ENCODE data around the gene SIKE1. TPM values are rescaled to one million over a fixed set of nuclear protein-coding genes. Genes with fewer than 3 reads are reported as not detected.
"Not testable (repeated sequence)": the region's sequence is repeated elsewhere in the genome, so short reads cannot be mapped to it uniquely, and the experiment has no call there.

The SIKE1 gene
- total RNA-seq, result 61.0 to 64.2 TPM (median 62.8 TPM) in 3 replicates

DNA sequence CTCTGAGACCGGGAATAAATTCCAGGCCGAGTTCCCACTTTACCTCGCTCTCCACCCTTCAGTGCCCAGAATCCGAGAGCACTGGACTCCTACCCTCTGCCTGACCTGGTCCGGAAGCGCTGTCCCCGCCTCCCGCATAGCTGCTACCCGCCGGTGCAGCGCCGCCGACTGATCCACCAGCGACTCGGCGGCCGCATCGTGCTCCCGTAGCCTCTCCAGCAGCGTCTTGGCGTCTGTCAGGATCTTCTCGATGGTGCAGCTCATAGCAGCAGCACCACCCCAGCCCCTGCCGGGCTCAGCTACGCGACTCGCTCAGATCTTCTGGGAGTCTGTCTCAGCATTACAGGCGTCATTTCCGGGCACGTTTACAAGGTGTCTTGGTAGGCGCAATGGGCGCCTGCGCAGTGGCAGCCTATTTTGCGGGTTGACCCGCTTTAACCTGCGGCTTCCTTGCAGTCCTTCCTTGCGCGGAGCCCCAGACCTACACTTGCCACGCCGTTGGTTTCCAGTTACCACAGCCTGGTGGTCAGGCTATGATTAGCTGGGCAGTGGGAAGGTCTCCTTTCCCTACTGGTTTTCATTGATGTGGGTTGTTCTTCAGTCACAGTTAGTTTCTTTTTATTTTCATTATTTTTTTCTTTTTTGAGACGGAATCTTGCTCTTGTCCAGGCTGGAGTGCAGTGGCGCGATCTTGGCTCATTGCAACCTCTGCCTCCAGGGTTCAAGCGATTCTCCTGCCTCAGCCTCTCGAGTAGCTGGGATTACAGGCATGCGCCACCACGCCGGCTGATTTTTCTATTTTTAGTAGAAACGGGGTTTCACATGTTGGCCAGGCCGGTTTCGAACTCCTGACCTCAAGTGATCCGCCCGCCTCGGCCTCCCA is at the start of gene SIKE1:
TSS of gene SIKE1 (minus strand) at position 342 of the 883 bp plus-strand sequence. CDS start at position 264, 78 bp downstream.
- DNase-seq (ENCODE audit: low spot score in 2 of 2, unreplicated experiment in 2 of 2), result peak; percentile 69 to 87
- peaks cover 22% of the 10 kb centered on the region for H3K4me1 Mint-ChIP-seq
- TF ChIP-seq, protein P1, sequence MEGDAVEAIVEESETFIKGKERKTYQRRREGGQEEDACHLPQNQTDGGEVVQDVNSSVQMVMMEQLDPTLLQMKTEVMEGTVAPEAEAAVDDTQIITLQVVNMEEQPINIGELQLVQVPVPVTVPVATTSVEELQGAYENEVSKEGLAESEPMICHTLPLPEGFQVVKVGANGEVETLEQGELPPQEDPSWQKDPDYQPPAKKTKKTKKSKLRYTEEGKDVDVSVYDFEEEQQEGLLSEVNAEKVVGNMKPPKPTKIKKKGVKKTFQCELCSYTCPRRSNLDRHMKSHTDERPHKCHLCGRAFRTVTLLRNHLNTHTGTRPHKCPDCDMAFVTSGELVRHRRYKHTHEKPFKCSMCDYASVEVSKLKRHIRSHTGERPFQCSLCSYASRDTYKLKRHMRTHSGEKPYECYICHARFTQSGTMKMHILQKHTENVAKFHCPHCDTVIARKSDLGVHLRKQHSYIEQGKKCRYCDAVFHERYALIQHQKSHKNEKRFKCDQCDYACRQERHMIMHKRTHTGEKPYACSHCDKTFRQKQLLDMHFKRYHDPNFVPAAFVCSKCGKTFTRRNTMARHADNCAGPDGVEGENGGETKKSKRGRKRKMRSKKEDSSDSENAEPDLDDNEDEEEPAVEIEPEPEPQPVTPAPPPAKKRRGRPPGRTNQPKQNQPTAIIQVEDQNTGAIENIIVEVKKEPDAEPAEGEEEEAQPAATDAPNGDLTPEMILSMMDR (IDR thresholded peaks at IDR 0.05; ENCODE audit: unreplicated experiment), result no peak
- H3K4me3 Mint-ChIP-seq, result peak within 1 kb of the TSS; percentile 100
- peaks cover 24% of the 10 kb centered on the region for H3K27me3 Mint-ChIP-seq (ENCODE audit: low read depth)
- peaks cover 5% of the 10 kb centered on the region for H3K36me3 Mint-ChIP-seq
- peak within 1 kb of the TSS; percentile 98 for H3K27ac Mint-ChIP-seq
- no peaks in the 10 kb centered on the region for H3K9me3 Mint-ChIP-seq

DNA sequence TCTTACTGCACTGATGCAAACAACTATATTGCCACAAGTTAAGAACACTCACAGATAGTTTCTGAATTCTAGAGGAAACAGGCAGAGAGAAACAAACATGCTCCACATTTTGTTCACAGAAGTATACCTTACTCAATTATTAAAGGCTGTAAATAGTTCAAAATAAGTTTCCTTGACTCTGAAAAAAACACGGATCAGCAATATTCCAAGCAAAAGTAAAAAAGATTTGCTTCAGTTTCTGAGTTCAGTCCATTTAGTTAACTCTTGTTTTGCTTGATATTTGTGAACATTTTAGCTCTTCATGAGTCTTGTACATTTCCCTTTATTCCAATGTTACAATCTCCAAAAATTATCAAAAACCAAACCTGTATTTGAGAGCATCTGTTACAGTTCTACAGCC is 49.6 kb upstream of the SIKE1 start:
- not testable (repeated sequence) for H3K27ac Mint-ChIP-seq, H3K4me1 Mint-ChIP-seq
- peaks cover 12% of the 10 kb centered on the region for H3K9me3 Mint-ChIP-seq

DNA sequence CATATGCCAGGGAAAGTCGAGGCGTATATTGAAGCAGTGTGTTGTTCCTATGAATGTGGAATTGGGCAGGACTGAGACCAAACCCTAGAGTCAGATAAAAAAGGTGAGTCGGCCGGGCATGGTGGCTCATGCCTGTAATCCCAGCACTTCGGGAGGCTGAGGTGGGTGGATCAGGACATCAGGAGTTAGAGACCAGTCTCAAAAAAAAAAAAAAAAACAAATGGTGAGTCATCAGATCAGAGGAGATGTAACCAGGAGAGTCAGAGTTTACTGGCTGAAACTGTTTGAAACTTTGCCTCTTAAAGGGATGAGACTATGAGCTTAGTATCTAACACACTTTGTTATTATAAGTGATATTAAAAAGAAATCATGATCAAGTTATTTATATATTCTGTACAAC is 47.8 kb upstream of the SIKE1 start:
- Mint-ChIP-seq H3K27me3 (ENCODE audit: low read depth) (peaks cover 5% of the 10 kb centered on the region), H3K36me3 (no peaks in the 10 kb centered on the region), H3K9me3 (peaks cover 26% of the 10 kb centered on the region), H3K4me1 (no peaks in the 10 kb centered on the region), H3K27ac (no peak overlapping the region), H3K4me3 (no peak overlapping the region)
- no peak for DNase-seq (ENCODE audit: low spot score in 2 of 2, unreplicated experiment in 2 of 2)
- TF ChIP-seq, protein P1 (IDR thresholded peaks at IDR 0.05; ENCODE audit: unreplicated experiment), result no peak

More for the DNA sequence above, 49.6 kb upstream of the SIKE1 start:
- H3K4me3 Mint-ChIP-seq; DNase-seq (ENCODE audit: low spot score in 2 of 2, unreplicated experiment in 2 of 2); H3K27me3 Mint-ChIP-seq (ENCODE audit: low read depth); H3K36me3 Mint-ChIP-seq: not testable (repeated sequence)

DNA sequence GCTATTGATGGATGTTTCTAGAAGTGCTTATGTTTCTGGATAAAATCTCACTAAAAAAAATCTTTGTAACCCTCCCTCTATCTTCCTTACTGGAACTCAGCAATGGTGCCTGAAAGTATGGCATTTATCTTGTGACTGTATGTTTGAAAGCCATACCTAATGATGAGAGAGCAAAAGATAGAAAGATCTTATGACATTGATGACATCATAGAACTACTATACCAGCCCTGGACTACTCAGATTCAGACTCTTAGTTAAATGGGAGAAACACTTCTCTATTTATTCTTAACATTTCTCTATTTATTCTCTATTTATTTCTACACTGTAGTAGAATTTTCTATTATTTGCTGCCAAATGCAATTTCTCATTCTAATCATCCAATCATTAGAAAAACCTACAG is 41.5 kb upstream of the SIKE1 start:
- Mint-ChIP-seq H3K36me3 (no peaks in the 10 kb centered on the region), H3K4me3 (no peak overlapping the region), H3K27me3 (ENCODE audit: low read depth) (no peaks in the 10 kb centered on the region), H3K9me3 (peaks cover 46% of the 10 kb centered on the region), H3K27ac (no peak overlapping the region), H3K4me1 (no peaks in the 10 kb centered on the region)
- TF ChIP-seq, protein P1 (IDR thresholded peaks at IDR 0.05; ENCODE audit: unreplicated experiment), result no peak
- DNase-seq (ENCODE audit: low spot score in 2 of 2, unreplicated experiment in 2 of 2), result no peak

DNA sequence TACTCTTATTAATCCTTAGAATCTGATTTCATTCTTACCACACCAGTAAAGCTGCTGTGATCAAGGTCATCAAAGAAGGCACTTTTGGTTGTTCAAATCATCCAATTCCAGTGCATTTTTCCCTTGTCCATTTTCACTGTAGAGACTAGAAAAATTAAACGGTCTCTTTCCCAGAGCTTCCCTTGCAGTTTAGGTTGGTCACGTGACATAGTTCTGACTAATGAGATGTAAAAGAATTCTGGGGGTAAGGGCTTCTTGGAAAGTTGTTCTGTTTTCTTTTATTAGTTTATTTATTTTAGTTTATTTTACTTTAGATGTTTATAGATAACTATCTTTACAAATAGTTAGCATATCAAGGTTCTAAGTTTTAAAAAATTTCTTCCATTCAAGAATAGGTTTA is 39.9 kb upstream of the SIKE1 start:
- Mint-ChIP-seq H3K27ac (no peak overlapping the region), H3K4me3 (no peak overlapping the region), H3K4me1 (no peaks in the 10 kb centered on the region), H3K27me3 (ENCODE audit: low read depth) (no peaks in the 10 kb centered on the region), H3K9me3 (peaks cover 36% of the 10 kb centered on the region), H3K36me3 (no peaks in the 10 kb centered on the region)
- DNase-seq (ENCODE audit: low spot score in 2 of 2, unreplicated experiment in 2 of 2), result no peak
- TF ChIP-seq, protein P1 (IDR thresholded peaks at IDR 0.05; ENCODE audit: unreplicated experiment), result no peak

DNA sequence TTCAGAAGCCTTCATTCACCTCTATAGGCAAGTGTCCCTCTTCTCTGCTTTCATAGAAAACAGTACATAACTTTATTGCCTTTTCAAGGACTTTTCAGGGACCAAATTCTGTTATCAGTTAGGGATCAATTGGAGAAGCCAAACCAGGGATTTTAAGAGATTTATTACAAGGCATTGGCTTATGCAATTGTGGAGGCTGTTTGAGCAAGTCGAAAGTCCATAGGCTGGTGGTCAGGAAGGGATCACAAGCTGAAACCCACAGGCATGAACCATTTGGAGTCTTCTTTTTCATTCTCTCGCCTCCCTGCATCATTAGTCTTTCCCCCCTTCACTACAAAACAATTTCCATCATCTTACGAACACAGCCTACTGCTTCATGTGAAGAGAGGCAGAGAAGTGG is 39.4 kb upstream of the SIKE1 start:
- Mint-ChIP-seq H3K4me1 (no peaks in the 10 kb centered on the region), H3K36me3 (no peaks in the 10 kb centered on the region), H3K27me3 (ENCODE audit: low read depth) (no peaks in the 10 kb centered on the region), H3K9me3 (peaks cover 31% of the 10 kb centered on the region), H3K4me3 (no peak overlapping the region), H3K27ac (no peak overlapping the region)
- TF ChIP-seq, protein P1 (IDR thresholded peaks at IDR 0.05; ENCODE audit: unreplicated experiment), result no peak
- DNase-seq (ENCODE audit: low spot score in 2 of 2, unreplicated experiment in 2 of 2), result no peak

DNA sequence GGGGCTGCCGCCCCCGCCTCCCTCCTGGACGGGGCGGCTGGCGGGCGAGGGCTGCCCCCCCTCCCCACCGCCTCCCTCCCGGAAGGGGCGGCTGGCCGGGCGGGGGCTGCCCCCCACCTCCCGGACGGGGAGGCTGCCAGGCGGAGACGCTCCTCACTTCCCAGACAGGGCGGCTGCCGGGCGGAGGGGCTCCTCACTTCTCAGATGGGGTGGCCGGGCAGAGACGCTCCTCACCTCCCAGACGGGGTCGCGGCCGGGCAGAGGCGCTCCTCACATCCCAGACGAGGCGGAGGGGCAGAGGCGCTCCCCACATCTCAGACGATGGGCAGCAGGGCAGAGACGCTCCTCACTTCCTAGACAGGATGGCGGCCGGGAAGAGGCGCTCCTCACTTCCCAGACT is 24.0 kb upstream of the SIKE1 start:
- not testable (repeated sequence) for DNase-seq (ENCODE audit: low spot score in 2 of 2, unreplicated experiment in 2 of 2)

More for the DNA sequence above, 24.0 kb upstream of the SIKE1 start:
- not testable (repeated sequence) for H3K4me3 Mint-ChIP-seq, H3K9me3 Mint-ChIP-seq, H3K4me1 Mint-ChIP-seq, H3K36me3 Mint-ChIP-seq, H3K27ac Mint-ChIP-seq
- peaks cover 17% of the 10 kb centered on the region for H3K27me3 Mint-ChIP-seq (ENCODE audit: low read depth)

Measured in mesothelial cell of epicardium (in vitro differentiated cells).